MM.1S (cell line): ENCODE data around the gene TSPEAR.

Experiments used
- DNase-seq: peaks from one replicate; pipeline ENCODE4 v3.0.0-alpha.2; 2015
- H2AFZ ChIP-seq: fragments of 300-600 bp; sonication (generic); 2 replicates; pipeline ENCODE4 v1.6.0; 2016; ENCODE audit warnings: antibody characterized with exemption, low read length
- H3F3A ChIP-seq: fragments of 300-600 bp; sonication (generic); 2 replicates; pipeline ENCODE4 v1.6.1; 2016; ENCODE audit warnings: mild to moderate bottlenecking, antibody characterized with exemption, low read length, moderate library complexity, mixed read lengths; ENCODE audit not compliant: insufficient read depth
- H3K27ac ChIP-seq: fragments of 300-600 bp; sonication (generic); 2 replicates; pipeline ENCODE4 v1.5.1; 2016; ENCODE audit warnings: mild to moderate bottlenecking, low read length
- H3K27me3 ChIP-seq: fragments of 300-600 bp; sonication (generic); replicated peaks from 2 replicates; pipeline ENCODE4 v1.6.0; 2016; ENCODE audit warnings: low read length; ENCODE audit not compliant: insufficient read depth
- H3K36me3 ChIP-seq: fragments of 300-600 bp; sonication (generic); replicated peaks from 2 replicates; pipeline ENCODE4 v1.6.1; 2016; ENCODE audit warnings: mild to moderate bottlenecking, low read length, mixed read lengths; ENCODE audit not compliant: insufficient read depth
- H3K4me1 ChIP-seq: fragments of 300-600 bp; sonication (generic); 2 replicates; pipeline ENCODE4 v1.6.1; 2016; ENCODE audit warnings: low read length, mixed read lengths
- H3K4me2 ChIP-seq: fragments of 300-600 bp; sonication (generic); 2 replicates; pipeline ENCODE4 v1.6.0; 2016; ENCODE audit warnings: low read depth, low read length
- H3K4me3 ChIP-seq: fragments of 300-600 bp; sonication (generic); 2 replicates; pipeline ENCODE4 v1.5.1; 2016; ENCODE audit warnings: low read length, mixed read lengths
- H3K79me2 ChIP-seq: fragments of 300-600 bp; sonication (generic); 2 replicates; pipeline ENCODE4 v1.6.1; 2016; ENCODE audit warnings: mixed run types, low read length, mixed read lengths
- H3K9ac ChIP-seq: fragments of 300-600 bp; sonication (generic); 2 replicates; pipeline ENCODE4 v1.6.1; 2016; ENCODE audit warnings: low read length, mixed read lengths
- H3K9me2 ChIP-seq: fragments of 300-600 bp; sonication (generic); replicated peaks from 2 replicates; pipeline ENCODE4 v1.6.1; 2016; ENCODE audit warnings: mild to moderate bottlenecking, low read length, mixed read lengths; ENCODE audit not compliant: insufficient read depth
- H3K9me3 ChIP-seq: fragments of 300-600 bp; sonication (generic); replicated peaks from 2 replicates; pipeline ENCODE4 v1.6.1; 2016; ENCODE audit warnings: mild to moderate bottlenecking, low read length, mixed read lengths; ENCODE audit not compliant: insufficient read depth
- H4K20me1 ChIP-seq: fragments of 300-600 bp; sonication (generic); 2 replicates; pipeline ENCODE4 v1.6.1; 2016; ENCODE audit warnings: mild to moderate bottlenecking, low read length, moderate library complexity, mixed read lengths; ENCODE audit not compliant: insufficient read depth
- EZH2 ChIP-seq: fragments of 300-600 bp; sonication (generic); optimal IDR thresholded peaks from 2 replicates; pipeline ENCODE3; 2017; ENCODE audit warnings: low read depth, mild to moderate bottlenecking, antibody characterized with exemption, low read length, mixed read lengths
- EZH2phosphoT487 ChIP-seq: fragments of 300-600 bp; sonication (generic); IDR thresholded peaks from 2 replicates; pipeline ENCODE4 v1.6.1; 2018; ENCODE audit warnings: antibody characterized with exemption, low read length
- TF ChIP-seq, protein P1 (sequence below): fragments of 300-600 bp; sonication (generic); IDR thresholded peaks from 2 replicates; pipeline ENCODE4 v1.5.1; 2016; ENCODE audit warnings: antibody characterized with exemption, low read length, mixed read lengths

The TSPEAR gene

DNA sequence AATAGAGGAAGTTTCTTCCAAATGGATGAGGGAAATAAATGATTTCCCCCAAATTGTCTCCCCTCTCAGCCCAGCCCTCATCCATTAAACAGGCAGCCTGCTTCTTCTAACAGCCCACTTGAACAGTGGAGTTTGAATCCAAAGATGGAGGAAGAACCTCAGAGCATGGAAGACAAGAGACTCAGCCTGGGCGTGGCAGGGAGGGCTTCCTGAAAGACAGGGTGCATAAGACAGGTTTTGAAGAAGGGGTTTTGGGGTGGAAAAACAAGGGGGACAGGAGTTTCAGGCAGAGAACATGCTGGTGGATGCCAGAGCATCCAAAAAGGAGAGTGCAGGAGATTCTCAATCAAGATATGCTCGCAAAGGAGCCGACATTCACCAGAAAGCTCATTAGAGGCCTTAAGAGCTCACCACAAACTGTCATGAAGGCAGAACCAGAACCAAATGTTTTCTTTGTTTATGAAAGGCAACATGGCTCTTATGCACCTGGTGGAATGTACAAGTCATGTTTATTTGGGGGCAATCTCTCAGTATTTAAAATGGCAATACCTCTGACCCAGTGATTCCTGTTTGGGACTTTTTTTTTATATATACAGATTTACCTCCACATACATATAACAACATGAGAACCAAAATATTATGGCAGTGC lies 26.5 kb upstream of the TSPEAR start:
- TF ChIP-seq, protein P1, sequence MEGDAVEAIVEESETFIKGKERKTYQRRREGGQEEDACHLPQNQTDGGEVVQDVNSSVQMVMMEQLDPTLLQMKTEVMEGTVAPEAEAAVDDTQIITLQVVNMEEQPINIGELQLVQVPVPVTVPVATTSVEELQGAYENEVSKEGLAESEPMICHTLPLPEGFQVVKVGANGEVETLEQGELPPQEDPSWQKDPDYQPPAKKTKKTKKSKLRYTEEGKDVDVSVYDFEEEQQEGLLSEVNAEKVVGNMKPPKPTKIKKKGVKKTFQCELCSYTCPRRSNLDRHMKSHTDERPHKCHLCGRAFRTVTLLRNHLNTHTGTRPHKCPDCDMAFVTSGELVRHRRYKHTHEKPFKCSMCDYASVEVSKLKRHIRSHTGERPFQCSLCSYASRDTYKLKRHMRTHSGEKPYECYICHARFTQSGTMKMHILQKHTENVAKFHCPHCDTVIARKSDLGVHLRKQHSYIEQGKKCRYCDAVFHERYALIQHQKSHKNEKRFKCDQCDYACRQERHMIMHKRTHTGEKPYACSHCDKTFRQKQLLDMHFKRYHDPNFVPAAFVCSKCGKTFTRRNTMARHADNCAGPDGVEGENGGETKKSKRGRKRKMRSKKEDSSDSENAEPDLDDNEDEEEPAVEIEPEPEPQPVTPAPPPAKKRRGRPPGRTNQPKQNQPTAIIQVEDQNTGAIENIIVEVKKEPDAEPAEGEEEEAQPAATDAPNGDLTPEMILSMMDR, result no peak
- TF ChIP-seq EZH2phosphoT487 (no peak), EZH2 (no peak)
- H2AFZ ChIP-seq, result no peak overlapping the region
- no peaks in the 10 kb centered on the region for H3K9me3 ChIP-seq
- H3K27me3 ChIP-seq, result peaks cover 93% of the 10 kb centered on the region
- H3K4me1 ChIP-seq, result no peaks in the 10 kb centered on the region
- no peaks in the 10 kb centered on the region for H3F3A ChIP-seq
- no peak overlapping the region for H3K4me2 ChIP-seq
- no peaks in the 10 kb centered on the region for H3K9me2 ChIP-seq
- DNase-seq, result no peak
- no peak overlapping the region for H3K9ac ChIP-seq
- no peak overlapping the region for H3K4me3 ChIP-seq
- no peaks in the 10 kb centered on the region for H3K36me3 ChIP-seq
- no peak overlapping the region for H3K27ac ChIP-seq
- H3K79me2 ChIP-seq, result no peaks in the 10 kb centered on the region
- H4K20me1 ChIP-seq, result no peaks in the 10 kb centered on the region

DNA sequence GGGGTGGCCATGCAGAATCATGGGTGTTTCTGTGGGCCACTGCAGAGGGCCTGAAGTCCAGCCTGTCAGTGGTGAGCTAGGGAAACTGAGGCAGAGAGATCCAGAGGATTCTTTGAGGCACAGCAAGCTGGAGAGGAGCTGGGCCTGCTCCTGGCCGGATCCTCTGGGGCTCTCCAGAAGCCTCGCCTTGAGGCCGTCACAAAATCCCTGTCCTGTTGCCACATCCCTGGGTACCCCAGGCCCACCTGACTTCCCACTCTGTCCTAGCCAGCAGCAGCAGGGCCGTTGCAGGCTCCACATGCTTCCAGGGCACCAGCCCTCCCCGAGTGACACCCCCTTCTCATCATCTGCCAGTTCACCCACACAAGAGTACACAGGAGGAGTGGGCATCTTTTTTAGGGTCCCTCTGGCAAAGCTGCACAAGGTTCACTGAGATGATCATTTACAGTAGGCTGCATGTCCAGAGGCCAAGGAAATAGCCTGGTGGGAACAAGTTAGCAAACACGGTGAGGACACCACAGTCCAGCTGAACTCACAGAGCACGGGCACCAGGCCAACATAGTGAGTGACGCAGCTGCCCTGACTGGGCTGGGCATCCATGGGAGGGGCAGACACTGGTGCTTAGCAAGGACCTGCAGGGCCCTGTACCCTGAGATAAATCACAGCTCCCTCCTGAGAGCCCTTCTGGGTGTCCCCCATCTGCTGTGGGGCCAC lies 25.1 kb upstream of the TSPEAR start:
- H2AFZ ChIP-seq, result no peak overlapping the region
- no peaks in the 10 kb centered on the region for H3K4me1 ChIP-seq
- H3K4me2 ChIP-seq, result no peak overlapping the region
- H3K9me2 ChIP-seq, result no peaks in the 10 kb centered on the region
- peaks cover 95% of the 10 kb centered on the region for H3K27me3 ChIP-seq
- TF ChIP-seq EZH2, result no peak
- TF ChIP-seq EZH2phosphoT487, result no peak
- TF ChIP-seq, protein P1, result no peak
- H3K9me3 ChIP-seq, result no peaks in the 10 kb centered on the region
- H3K79me2 ChIP-seq, result no peaks in the 10 kb centered on the region
- no peak overlapping the region for H3K9ac ChIP-seq
- no peaks in the 10 kb centered on the region for H3F3A ChIP-seq
- H3K27ac ChIP-seq, result no peak overlapping the region
- H3K4me3 ChIP-seq, result no peak overlapping the region
- no peaks in the 10 kb centered on the region for H4K20me1 ChIP-seq
- no peaks in the 10 kb centered on the region for H3K36me3 ChIP-seq
- DNase-seq, result no peak

DNA sequence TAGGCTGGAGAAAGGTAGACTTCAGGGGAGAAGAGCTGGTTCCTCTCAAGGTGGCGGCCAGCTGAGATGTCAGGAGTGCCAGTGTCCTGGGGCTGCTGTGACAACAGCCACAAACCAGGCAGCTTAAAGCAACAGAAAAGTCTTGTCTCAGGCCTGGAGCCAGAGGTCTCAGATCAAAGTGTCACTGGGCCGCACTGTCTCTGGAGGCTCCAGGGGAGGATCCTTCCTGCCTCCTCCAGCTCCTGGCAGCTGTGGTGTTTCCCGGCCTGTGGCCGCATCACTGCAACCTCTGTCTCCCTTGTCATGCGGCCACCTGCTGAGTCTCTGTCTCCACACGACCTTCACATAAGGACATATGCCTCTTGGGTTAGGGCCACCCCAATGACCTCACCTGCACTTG lies 24.4 kb upstream of the TSPEAR start:
- no peaks in the 10 kb centered on the region for H3K9me3 ChIP-seq
- H3K4me3 ChIP-seq, result no peak overlapping the region
- no peak overlapping the region for H3K4me2 ChIP-seq
- H3K36me3 ChIP-seq, result no peaks in the 10 kb centered on the region
- no peaks in the 10 kb centered on the region for H3K9me2 ChIP-seq
- H3K4me1 ChIP-seq, result no peaks in the 10 kb centered on the region
- no peaks in the 10 kb centered on the region for H4K20me1 ChIP-seq
- H2AFZ ChIP-seq, result no peak overlapping the region
- DNase-seq, result no peak
- no peaks in the 10 kb centered on the region for H3F3A ChIP-seq
- no peak overlapping the region for H3K27ac ChIP-seq
- H3K9ac ChIP-seq, result no peak overlapping the region
- H3K79me2 ChIP-seq, result no peaks in the 10 kb centered on the region
- peaks cover 97% of the 10 kb centered on the region for H3K27me3 ChIP-seq
- TF ChIP-seq, protein P1, result no peak
- TF ChIP-seq EZH2phosphoT487, result no peak
- no peak for TF ChIP-seq EZH2
